Caki2 (cell line): Measurements from ENCODE around the gene ADAMTS9. TPM values are rescaled to one million over a fixed set of nuclear protein-coding genes. Genes with fewer than 3 reads are reported as not detected.
"Not testable (repeated sequence)": the region's sequence is repeated elsewhere in the genome, so short reads cannot be mapped to it uniquely, and the experiment has no call there.

Source experiments
- DNase-seq: peaks from one replicate; pipeline ENCODE4 v3.0.0-alpha.2; 2015; ENCODE audit warnings: low read depth
- in situ Hi-C: cut with HindIII; loops from 2 replicates; pipeline ENCODE4 v1.10.0; 2016; ENCODE audit warnings: low sequenced_read_pairs, low pct_unique_long_range_greater_than_20kb, mixed read lengths
- total RNA-seq: library from RNA; depleted of rRNA; stranded (reverse); fragments of >200 nt; shearing (Covaris generic); gene quantifications from 2 replicates; pipeline ENCODE4 v1.2.3, GENCODE V29; 2014; ENCODE audit warnings: low replicate concordance

Gene ADAMTS9
- total RNA-seq, 1 experiment from 2014 or later, result 9.1 TPM

GRCh38 chr3:64561325-64561843 is 126.4 kb downstream of the ADAMTS9 start:
- DNase-seq, result no peak
- in situ Hi-C loops, result no loop called here

GRCh38 chr3:64560791-64561190 is 127.0 kb downstream of the ADAMTS9 start:
- in situ Hi-C loops, result no loop called here
- DNase-seq, result no peak

GRCh38 chr3:64559588-64559987 is 128.2 kb downstream of the ADAMTS9 start:
- in situ Hi-C loops, result no loop called here
- no peak for DNase-seq

GRCh38 chr3:64556046-64556445 is 131.8 kb downstream of the ADAMTS9 start:
- DNase-seq, result no peak
- in situ Hi-C loops, result no loop called here

GRCh38 chr3:64555351-64555750 is 132.4 kb downstream of the ADAMTS9 start:
- in situ Hi-C loops, result no loop called here
- DNase-seq, result no peak

- in situ Hi-C loops, result no loop called here
- DNase-seq, result no peak
Measured at GRCh38 chr3:64554096-64554920, 133.5 kb downstream of the ADAMTS9 start.

GRCh38 chr3:64552966-64553365 is 134.8 kb downstream of the ADAMTS9 start:
- in situ Hi-C loops, result no loop called here

GRCh38 chr3:64552160-64552559 is 135.6 kb downstream of the ADAMTS9 start:
- no peak for DNase-seq
- in situ Hi-C loops, result no loop called here

More at GRCh38 chr3:64552966-64553365, 134.8 kb downstream of the ADAMTS9 start:
- no peak for DNase-seq

GRCh38 chr3:64551697-64552096 is 136.1 kb downstream of the ADAMTS9 start:
- DNase-seq, result no peak

GRCh38 chr3:64550745-64551144 is 137.1 kb downstream of the ADAMTS9 start:
- DNase-seq, result no peak
- in situ Hi-C loops, result no loop called here

More at GRCh38 chr3:64551697-64552096, 136.1 kb downstream of the ADAMTS9 start:
- in situ Hi-C loops, result no loop called here

- no peak for DNase-seq
- in situ Hi-C loops, result no loop called here
Measured at GRCh38 chr3:64549869-64550268, 137.9 kb downstream of the ADAMTS9 start.

- in situ Hi-C loops, result no loop called here
- no peak for DNase-seq
Measured at GRCh38 chr3:64548200-64548889, 139.5 kb downstream of the ADAMTS9 start.

- in situ Hi-C loops, result no loop called here
- no peak for DNase-seq
Measured at GRCh38 chr3:64546856-64547255, 140.9 kb downstream of the ADAMTS9 start.

GRCh38 chr3:64545239-64545638 is 142.6 kb downstream of the ADAMTS9 start:
- DNase-seq, in situ Hi-C loops: not testable (repeated sequence)

GRCh38 chr3:64541803-64542202 is 146.0 kb downstream of the ADAMTS9 start:
- in situ Hi-C loops, result no loop called here
- DNase-seq, result no peak

- in situ Hi-C loops, result no loop called here
- no peak for DNase-seq
Measured at GRCh38 chr3:64539451-64540196, 148.2 kb downstream of the ADAMTS9 start.

GRCh38 chr3:64536166-64536565 is 151.6 kb downstream of the ADAMTS9 start:
- DNase-seq, result no peak
- in situ Hi-C loops, result no loop called here

- peak; percentile 68 for DNase-seq
- in situ Hi-C loops, result no loop called here
Measured at GRCh38 chr3:64533617-64534317, 154.0 kb downstream of the ADAMTS9 start.
